Activated naive CD8-positive, alpha-beta T cell treated with anti-CD3 and anti-CD28 coated beads, Interleukin-2, amount 50 U/mL, for 16 hours (primary cell): Measurements from ENCODE around the gene RPL7A.
"Not testable (repeated sequence)": the region's sequence is repeated elsewhere in the genome, so short reads cannot be mapped to it uniquely, and the experiment has no call there.

Experiments used
- DNase-seq: peaks from one replicate; pipeline ENCODE4 v3.0.0-alpha.2; 2020; ENCODE audit warnings: low read depth, low spot score

RPL7A gene

DNA sequence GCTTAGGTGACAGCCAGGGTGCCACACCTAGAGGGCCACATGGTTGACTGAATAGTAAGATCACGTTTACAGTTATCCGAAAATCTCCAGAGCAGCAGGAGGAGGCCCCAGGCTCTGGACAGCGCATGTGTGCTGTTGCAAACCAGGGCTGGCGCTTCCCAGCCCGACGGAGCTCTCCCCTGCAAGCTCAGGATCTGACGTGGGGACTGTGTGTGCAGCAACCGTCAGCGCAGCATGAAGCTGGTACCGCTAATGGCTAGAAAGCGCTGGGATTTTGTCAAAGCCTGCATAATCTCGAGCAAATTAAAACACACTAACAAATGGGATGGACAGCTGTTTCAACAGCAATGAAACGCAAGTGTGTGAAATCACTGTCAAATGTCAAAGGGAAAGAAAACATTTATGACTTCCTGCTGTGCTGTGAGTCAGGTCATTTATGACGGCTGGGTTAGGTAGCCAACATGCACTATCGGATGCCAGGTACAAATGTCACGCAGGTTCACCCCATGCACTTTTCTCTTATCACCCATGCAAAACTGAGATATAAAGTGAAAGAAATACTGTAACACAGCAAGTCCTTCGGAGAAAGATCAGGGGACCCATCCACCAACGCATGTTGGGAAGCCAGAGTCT is 20.3 kb downstream of the RPL7A start:
- no peak for DNase-seq

DNA sequence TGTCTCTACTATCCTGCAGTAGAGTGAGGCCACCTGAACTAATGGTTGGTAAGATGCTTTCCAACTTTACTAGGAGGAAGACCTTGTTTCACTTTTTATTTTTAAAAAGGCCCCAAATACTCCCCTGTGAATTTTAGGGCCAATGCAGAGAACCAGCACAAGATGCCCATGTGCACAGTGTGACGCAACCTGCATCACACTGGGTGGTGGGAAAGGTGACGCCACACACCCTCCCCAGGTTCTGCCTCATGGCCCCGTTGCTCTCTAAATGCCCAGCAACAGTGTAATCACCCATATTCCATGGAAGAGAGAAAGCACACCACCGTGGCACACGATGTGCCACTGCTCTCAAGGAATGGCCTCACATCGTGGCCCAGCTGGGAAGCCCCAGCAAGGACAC is 21.4 kb downstream of the RPL7A start:
- no peak for DNase-seq

- DNase-seq: no peak
These were observed 21.9 kb downstream of the RPL7A start for GRCh38 chr9:133369933-133370332.

DNA sequence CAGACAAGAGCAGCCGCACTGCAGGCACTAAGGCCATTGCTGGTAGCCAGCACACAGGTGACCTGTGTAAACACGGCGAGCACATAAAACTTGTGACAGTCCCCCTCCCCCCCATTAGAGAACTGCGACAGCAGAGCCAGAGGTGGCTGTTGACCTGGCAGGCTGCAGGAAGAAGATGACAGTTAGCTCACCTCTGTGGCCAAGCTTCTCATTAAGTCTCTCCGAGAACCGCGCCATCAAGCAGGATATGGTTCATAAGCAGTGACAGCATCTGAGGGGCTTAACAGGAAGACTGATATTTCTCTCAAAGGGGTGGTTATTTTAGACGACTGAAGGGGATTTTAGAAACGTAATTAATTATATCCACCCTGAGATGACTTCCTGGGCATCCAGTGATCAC is 22.7 kb downstream of the RPL7A start:
- DNase-seq: no peak

DNA sequence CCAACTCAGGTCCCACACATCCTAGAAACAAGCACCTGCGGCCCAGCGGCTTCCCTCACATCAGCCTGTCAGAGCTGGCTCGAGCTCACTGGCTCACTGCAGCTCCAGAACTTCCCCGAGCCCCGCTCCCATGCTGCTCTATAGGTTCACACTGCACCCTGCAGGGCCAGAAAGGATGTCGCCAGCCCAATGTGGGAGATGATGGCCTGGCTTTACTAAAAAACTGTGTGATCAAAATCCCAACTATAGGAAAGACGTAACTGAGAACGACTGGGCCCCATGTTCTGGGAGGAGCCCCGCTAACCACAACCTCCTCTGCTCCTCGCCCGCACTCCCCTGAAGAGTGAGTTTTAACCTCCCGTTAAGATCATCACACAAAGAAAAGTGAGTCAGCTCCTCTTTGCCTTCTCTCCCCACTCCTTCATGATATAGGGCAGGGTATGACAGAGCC is 23.3 kb downstream of the RPL7A start:
- DNase-seq: peak; percentile 47

DNA sequence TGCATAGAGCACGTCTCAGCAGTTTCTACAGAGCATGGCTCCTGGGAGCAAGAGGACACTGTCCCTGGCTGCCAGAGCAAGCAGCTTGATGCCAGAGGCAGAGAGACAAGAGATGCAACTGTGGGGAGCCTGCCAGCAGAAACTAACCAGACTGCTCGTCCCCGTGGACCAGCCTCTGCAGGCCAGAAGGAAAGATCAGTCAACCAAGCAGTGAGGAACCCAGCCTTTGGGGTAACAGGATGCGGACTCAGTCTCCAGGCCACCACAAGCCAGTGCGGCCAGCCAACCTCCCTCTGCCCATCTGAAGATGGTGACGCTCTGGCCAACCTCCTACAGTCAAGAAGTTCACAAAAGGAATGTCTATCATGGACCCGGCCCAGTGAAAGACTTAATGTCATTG is 24.1 kb downstream of the RPL7A start:
- DNase-seq: no peak

GRCh38 chr9:133374612-133375115 is 26.6 kb downstream of the RPL7A start:
- DNase-seq: no peak

GRCh38 chr9:133375116-133375723 is 27.2 kb downstream of the RPL7A start:
- no peak for DNase-seq

GRCh38 chr9:133375724-133376654 is 28.0 kb downstream of the RPL7A start, which contains the start of the genes STKLD1 and SURF4:
STKLD1 (plus strand) TSS chr9:133376366; CDS start chr9:133376474, 108 bp downstream.
SURF4 (minus strand) TSS chr9:133376060; CDS start chr9:133375969, 91 bp downstream.
- DNase-seq: peak; percentile 88

GRCh38 chr9:133377280-133377679 is 29.3 kb downstream of the RPL7A start:
- not testable (repeated sequence) for DNase-seq

- no peak for DNase-seq
These were observed 29.8 kb downstream of the RPL7A start for GRCh38 chr9:133377721-133378216.

GRCh38 chr9:133378408-133378962 is 30.5 kb downstream of the RPL7A start:
- DNase-seq: no peak

GRCh38 chr9:133379153-133380086 is 31.4 kb downstream of the RPL7A start:
- no peak for DNase-seq

DNA sequence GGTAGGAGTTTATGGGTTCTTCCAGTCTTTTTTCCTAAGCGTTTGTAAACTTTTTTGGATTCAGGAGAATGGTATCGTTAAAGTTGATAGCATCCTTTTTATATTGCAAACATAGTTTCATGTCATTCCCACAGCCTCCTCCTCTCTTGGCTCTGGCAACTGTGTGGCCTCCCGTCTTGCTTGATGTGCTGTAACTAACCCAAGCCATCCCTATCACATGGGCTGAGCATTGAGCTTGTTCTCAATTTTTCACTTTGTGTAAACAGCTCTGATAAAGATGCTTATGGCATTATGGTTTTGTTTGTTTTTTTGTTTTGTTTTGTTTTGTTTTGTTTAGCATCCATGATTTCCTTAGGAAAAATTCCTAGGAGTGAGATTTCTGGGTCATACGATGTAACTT is 32.7 kb downstream of the RPL7A start:
- DNase-seq: no peak

DNA sequence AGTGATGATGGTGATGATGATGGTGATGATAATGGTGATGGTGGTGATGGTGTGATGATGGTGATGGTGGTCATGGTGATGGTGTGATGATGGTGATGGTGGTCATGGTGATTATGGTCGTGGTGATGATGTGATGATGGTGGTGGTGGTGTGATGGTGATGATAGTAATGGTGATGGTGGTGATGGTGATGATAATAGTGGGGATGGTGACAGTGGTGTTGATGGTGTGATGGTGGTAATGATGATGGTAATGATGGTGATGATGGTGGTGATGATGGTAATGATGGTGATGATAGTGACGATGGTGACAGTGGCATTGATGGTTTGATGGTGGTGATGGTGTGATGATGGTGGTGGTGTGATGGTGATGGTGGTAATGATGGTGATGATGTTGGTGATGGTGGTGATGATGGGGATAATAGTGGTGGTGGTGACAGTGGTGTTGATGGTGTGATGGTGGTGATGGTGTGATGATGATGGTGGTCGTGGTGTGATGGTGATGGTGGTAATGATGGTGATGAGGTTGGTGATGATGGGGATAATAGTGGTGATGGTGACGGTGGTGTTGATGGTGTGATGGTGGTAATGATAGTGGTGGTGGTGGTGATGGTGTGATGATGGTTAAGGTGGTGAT is 34.6 kb downstream of the RPL7A start:
- DNase-seq: no peak

- no peak for DNase-seq
These were observed 35.4 kb downstream of the RPL7A start for GRCh38 chr9:133383438-133383837.

GRCh38 chr9:133384736-133385321 is 36.8 kb downstream of the RPL7A start:
- no peak for DNase-seq

GRCh38 chr9:133385452-133385851 is 37.4 kb downstream of the RPL7A start:
- no peak for DNase-seq

- no peak for DNase-seq
These were observed 38.3 kb downstream of the RPL7A start for GRCh38 chr9:133386338-133386737.

DNA sequence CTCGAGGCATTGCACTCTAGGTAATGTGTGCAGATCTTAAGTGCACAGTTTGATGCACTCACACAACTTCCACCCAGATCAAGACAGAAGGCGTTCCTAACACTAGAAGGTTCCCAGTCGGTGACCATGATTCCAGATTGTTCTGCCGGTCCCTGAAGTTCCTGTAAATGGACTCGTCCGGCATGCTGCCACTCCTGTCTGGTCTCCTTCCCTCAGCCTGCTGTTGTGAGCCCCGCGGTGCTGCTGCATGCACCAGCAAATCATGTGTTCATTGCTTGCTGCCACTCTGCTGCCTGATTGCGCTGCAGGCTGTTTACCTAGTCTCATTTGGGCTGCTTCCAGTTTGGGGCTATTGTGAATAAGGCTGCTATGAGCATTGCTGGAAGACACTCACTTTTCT is 39.7 kb downstream of the RPL7A start:
- no peak for DNase-seq
